SK-N-SH (cell line): Measurements from ENCODE around the gene MICB. TPM values are rescaled to one million over a fixed set of nuclear protein-coding genes. Genes with fewer than 3 reads are reported as not detected.

Source experiments
- CTCF ChIA-PET: fragments of 300-600, 350-600 bp; formaldehyde crosslinking; extraction: SDS; loops from one replicate; lab custom pipeline; 2021; lab: Yijun Ruan, JAX
- POLR2A ChIA-PET: fragments of 350-600 bp; sonication (Branson Sonifier 250); formaldehyde crosslinking; extraction: SDS; loops from one replicate; lab custom pipeline; 2020; ENCODE audit warnings: antibody characterized with exemption, inconsistent platforms; lab: Yijun Ruan, JAX
- DNase-seq: peaks from one replicate; pipeline ENCODE4 v3.0.0; 2012
- H2AFZ ChIP-seq: fragments of 200-600 bp; sonication (generic); 2 replicates; pipeline ENCODE4 v1.8.1; 2016; ENCODE audit warnings: antibody characterized with exemption, mild to moderate bottlenecking, low read depth
- H3F3A ChIP-seq: fragments of 200-600 bp; sonication (generic); replicated peaks from 2 replicates; pipeline ENCODE3; 2016; ENCODE audit warnings: antibody characterized with exemption, mild to moderate bottlenecking; ENCODE audit not compliant: insufficient read depth
- H3K27ac ChIP-seq, 2 experiments: fragments of 200-500 bp in 1 of 2; fragments of 200-600 bp in 1 of 2; sonication (Bioruptor generic) in 1 of 2; sonication (generic), shearing (Covaris generic) in 1 of 2; 2 replicates each; pipeline versions ENCODE4 v1.5.1 to v1.6.1; 2014 to 2016; ENCODE audit warnings: low read depth in 2 of 2, inconsistent platforms in 1 of 2, low read length in 1 of 2, mild to moderate bottlenecking in 1 of 2, mixed read lengths in 1 of 2
- H3K27me3 ChIP-seq: fragments of 200-600 bp; sonication (generic), shearing (Covaris generic); 2 replicates; pipeline ENCODE4 v1.6.1; 2016; ENCODE audit warnings: mixed run types; ENCODE audit not compliant: insufficient read depth
- H3K36me3 ChIP-seq, 2 experiments: fragments of 200-500 bp in 1 of 2; fragments of 200-600 bp in 1 of 2; sonication (Bioruptor generic) in 1 of 2; sonication (generic) in 1 of 2; replicated peaks in 1 of 2; 2 replicates each; pipeline versions ENCODE3 to v1.5.1; 2014 to 2016; ENCODE audit warnings: low read length in 1 of 2, mild to moderate bottlenecking in 1 of 2; ENCODE audit not compliant: insufficient read depth in 2 of 2, control insufficient read depth in 1 of 2
- H3K4me1 ChIP-seq, 2 experiments: fragments of 200-500 bp in 1 of 2; fragments of 200-600 bp in 1 of 2; sonication (Bioruptor generic) in 1 of 2; sonication (generic), shearing (Covaris generic) in 1 of 2; 2 replicates each; pipeline versions ENCODE4 v1.5.1 to v1.6.1; 2014 to 2016; ENCODE audit warnings: low read depth in 1 of 2, low read length in 1 of 2, mixed run types in 1 of 2; ENCODE audit not compliant: insufficient read depth in 2 of 2, control insufficient read depth in 1 of 2
- H3K4me2 ChIP-seq: fragments of 200-600 bp; sonication (generic), shearing (Covaris generic); 2 replicates; pipeline ENCODE4 v1.6.1; 2017; ENCODE audit warnings: mixed run types
- H3K4me3 ChIP-seq, 2 experiments: fragments of 200-500 bp in 1 of 2; fragments of 200-600 bp in 1 of 2; sonication (Bioruptor generic) in 1 of 2; sonication (generic), shearing (Covaris generic) in 1 of 2; 2 replicates each; pipeline versions ENCODE4 v1.5.1 to v1.8.1; 2014 to 2016; ENCODE audit warnings: low read depth in 2 of 2, inconsistent platforms in 1 of 2, low read length in 1 of 2, mild to moderate bottlenecking in 1 of 2, mixed read lengths in 1 of 2, moderate library complexity in 1 of 2
- H3K79me2 ChIP-seq: fragments of 200-600 bp; sonication (generic); 2 replicates; pipeline ENCODE4 v1.8.1; 2017; ENCODE audit warnings: mild to moderate bottlenecking; ENCODE audit not compliant: insufficient read depth
- H3K9ac ChIP-seq: fragments of 200-600 bp; sonication (generic); 2 replicates; pipeline ENCODE4 v1.6.1; 2017; ENCODE audit warnings: mixed run types
- H3K9me2 ChIP-seq: fragments of 200-600 bp; sonication (generic); 2 replicates; pipeline ENCODE4 v1.6.1; 2017; ENCODE audit warnings: mixed run types
- H3K9me3 ChIP-seq: fragments of 200-600 bp; sonication (generic); 2 replicates; pipeline ENCODE4 v1.6.1; 2017; ENCODE audit warnings: mixed run types, mild to moderate bottlenecking, moderate library complexity
- H4K20me1 ChIP-seq: fragments of 200-600 bp; sonication (generic); 2 replicates; pipeline ENCODE4 v1.6.1; 2017; ENCODE audit warnings: mild to moderate bottlenecking, mixed run types; ENCODE audit not compliant: insufficient read depth
- FOSL2 ChIP-seq: IDR thresholded peaks from 2 replicates; pipeline ENCODE4 v1.4.0; 2012; ENCODE audit warnings: low read depth, mild to moderate bottlenecking, moderate library complexity, borderline replicate concordance
- MXI1 ChIP-seq: IDR thresholded peaks from 2 replicates; pipeline ENCODE4 v1.6.1; 2012; ENCODE audit warnings: mild to moderate bottlenecking, low read depth, low read length, improper control_type of control experiment
- NFIC ChIP-seq: IDR thresholded peaks from 2 replicates; pipeline ENCODE4 v1.4.0; 2012; ENCODE audit warnings: borderline replicate concordance
- RAD21 ChIP-seq: IDR thresholded peaks from 2 replicates; pipeline ENCODE4 v1.6.1; 2012; ENCODE audit warnings: mild to moderate bottlenecking, low read length
- RCOR1 ChIP-seq: fragments of 150-350 bp; IDR thresholded peaks from 2 replicates; pipeline ENCODE4 v1.6.1; 2017; ENCODE audit warnings: antibody characterized with exemption, low read length
- RXRA ChIP-seq: IDR thresholded peaks from 2 replicates; pipeline ENCODE4 v1.4.0; 2012; ENCODE audit warnings: low read depth, mild to moderate bottlenecking, borderline replicate concordance
- SIN3A ChIP-seq: IDR thresholded peaks from 2 replicates; pipeline ENCODE4 v1.6.1; 2012; ENCODE audit warnings: low read depth, mild to moderate bottlenecking, low read length, moderate library complexity, borderline replicate concordance
- TAF1 ChIP-seq: IDR thresholded peaks from 2 replicates; pipeline ENCODE4 v1.6.1; 2012; ENCODE audit warnings: low read depth, mild to moderate bottlenecking, low read length, moderate library complexity, borderline replicate concordance
- TCF12 ChIP-seq: IDR thresholded peaks from 2 replicates; pipeline ENCODE4 v1.4.0; 2012
- TEAD4 ChIP-seq: IDR thresholded peaks from 2 replicates; pipeline ENCODE4 v1.4.0; 2012; ENCODE audit warnings: mild to moderate bottlenecking, borderline replicate concordance; ENCODE audit not compliant: insufficient read depth
- YY1 ChIP-seq: IDR thresholded peaks from 2 replicates; pipeline ENCODE4 v1.4.0; 2012; ENCODE audit warnings: low read depth, mild to moderate bottlenecking
- WGBS: methylation state at CpG from one replicate; pipeline ENCODE4 v1.1.6; 2017; ENCODE audit warnings: low lambda C conversion rate; 5-methylcytosine and 5-hydroxymethylcytosine counted together
- polyA plus RNA-seq, 3 experiments: library from polyadenylated mRNA; depleted of rRNA; stranded (reverse); fragments of >200 nt; gene quantifications; 2 replicates each; pipeline ENCODE4 v1.2.3, GENCODE V29; 2012
- TF ChIP-seq, protein P1 (sequence below): IDR thresholded peaks from 2 replicates; pipeline ENCODE4 v1.4.0; 2012; ENCODE audit warnings: low read depth
- TF ChIP-seq, protein P2 (sequence below): fragments of 200-600 bp; sonication (generic); IDR thresholded peaks from 2 replicates; pipeline ENCODE4 v1.6.1; 2017; ENCODE audit warnings: antibody characterized with exemption, mild to moderate bottlenecking, moderate library complexity
- TF ChIP-seq, protein P3 (sequence below): IDR thresholded peaks from 2 replicates; pipeline ENCODE4 v1.6.1; 2012; ENCODE audit warnings: mild to moderate bottlenecking, low read depth, low read length, moderate library complexity
- TF ChIP-seq, protein P4 (sequence below): IDR thresholded peaks from 2 replicates; pipeline ENCODE4 v1.4.0; 2012; ENCODE audit warnings: low read depth, borderline replicate concordance

The MICB gene
- polyA plus RNA-seq, 1 of the 3 experiments (the other 2 are of a cell fraction): 9.7 TPM

DNA sequence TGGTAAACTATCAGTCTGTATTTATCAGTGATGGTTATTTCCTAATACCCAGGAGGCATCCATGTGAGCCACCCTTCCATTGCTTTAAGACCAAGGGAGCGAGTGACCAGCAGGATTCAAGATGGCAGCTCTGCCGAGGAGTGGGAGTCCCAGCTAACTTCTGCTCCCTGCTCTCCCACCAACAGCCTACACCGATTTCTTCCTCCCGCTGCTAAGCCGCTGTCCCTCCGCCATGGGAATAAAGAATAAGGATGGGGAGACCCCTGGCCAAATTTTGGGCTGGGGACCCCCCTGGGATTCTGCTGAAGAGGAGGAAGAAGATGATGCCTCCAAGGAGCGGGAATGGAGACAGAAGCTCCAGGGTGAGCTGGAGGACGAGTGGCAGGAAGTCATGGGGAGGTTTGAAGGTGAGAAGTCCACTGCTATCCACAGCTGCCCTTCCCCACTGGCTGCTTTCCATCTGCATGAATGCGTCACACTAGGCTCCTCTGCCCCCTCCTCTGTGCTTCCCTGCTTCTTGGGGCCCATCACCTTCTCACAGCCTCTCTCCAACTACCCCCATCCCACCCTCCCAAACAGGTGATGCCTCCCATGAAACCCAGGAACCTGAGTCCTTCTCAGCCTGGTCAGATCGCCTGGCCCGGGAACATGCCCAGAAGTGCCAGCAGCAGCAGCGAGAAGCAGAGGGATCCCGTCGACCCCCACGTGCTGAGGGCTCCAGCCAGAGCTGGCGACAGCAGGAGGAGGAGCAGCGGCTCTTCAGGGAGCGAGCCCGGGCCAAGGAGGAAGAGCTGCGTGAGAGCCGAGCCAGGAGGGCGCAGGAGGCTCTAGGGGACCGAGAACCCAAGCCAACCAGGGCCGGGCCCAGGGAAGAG, 59.7 kb downstream of the MICB start:
- no peaks in the 10 kb centered on the region for H3K9me2 ChIP-seq
- CTCF ChIA-PET: interaction anchor here (1.4 to 5.7 kb wide), 3 partner anchors 9 to 23 kb away, joined by 3 to 29 read pairs (median 6); partner anchors contain the start of genes ATP6V1G2 and LTB

More for the DNA sequence above, 59.7 kb downstream of the MICB start:
- Histone ChIP-seq H3F3A (peaks cover 21% of the 10 kb centered on the region), H3K4me3 (no peak overlapping the region), H3K27me3 (no peaks in the 10 kb centered on the region), H3K36me3 (peaks cover 30 to 34% of the 10 kb centered on the region in 2 experiments), H3K27ac (no peak overlapping the region), H3K79me2 (peaks cover 25% of the 10 kb centered on the region; the same call in 1 of the 2 replicates), H3K9me3 (no peaks in the 10 kb centered on the region), H3K9ac (no peak overlapping the region), H4K20me1 (no peaks in the 10 kb centered on the region), H2AFZ (no peak overlapping the region), H3K4me2 (no peak overlapping the region), H3K4me1 (peaks cover 0 to 17% of the 10 kb centered on the region in 2 experiments; a peak in 2 of 4 replicates)
- 89% methylated on average over 22 of the region's 24 CpGs for WGBS
- DNase-seq: no peak
- TF ChIP-seq, protein P1, sequence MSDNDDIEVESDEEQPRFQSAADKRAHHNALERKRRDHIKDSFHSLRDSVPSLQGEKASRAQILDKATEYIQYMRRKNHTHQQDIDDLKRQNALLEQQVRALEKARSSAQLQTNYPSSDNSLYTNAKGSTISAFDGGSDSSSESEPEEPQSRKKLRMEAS: no peak
- no peak for TF ChIP-seq RXRA
- no peak for TF ChIP-seq RCOR1
- TF ChIP-seq, protein P2, sequence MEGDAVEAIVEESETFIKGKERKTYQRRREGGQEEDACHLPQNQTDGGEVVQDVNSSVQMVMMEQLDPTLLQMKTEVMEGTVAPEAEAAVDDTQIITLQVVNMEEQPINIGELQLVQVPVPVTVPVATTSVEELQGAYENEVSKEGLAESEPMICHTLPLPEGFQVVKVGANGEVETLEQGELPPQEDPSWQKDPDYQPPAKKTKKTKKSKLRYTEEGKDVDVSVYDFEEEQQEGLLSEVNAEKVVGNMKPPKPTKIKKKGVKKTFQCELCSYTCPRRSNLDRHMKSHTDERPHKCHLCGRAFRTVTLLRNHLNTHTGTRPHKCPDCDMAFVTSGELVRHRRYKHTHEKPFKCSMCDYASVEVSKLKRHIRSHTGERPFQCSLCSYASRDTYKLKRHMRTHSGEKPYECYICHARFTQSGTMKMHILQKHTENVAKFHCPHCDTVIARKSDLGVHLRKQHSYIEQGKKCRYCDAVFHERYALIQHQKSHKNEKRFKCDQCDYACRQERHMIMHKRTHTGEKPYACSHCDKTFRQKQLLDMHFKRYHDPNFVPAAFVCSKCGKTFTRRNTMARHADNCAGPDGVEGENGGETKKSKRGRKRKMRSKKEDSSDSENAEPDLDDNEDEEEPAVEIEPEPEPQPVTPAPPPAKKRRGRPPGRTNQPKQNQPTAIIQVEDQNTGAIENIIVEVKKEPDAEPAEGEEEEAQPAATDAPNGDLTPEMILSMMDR: no peak
- TF ChIP-seq TCF12: no peak
- no peak for TF ChIP-seq MXI1
- no peak for TF ChIP-seq YY1
- no peak for TF ChIP-seq TEAD4
- no peak for TF ChIP-seq SIN3A
- no peak for TF ChIP-seq RAD21
- TF ChIP-seq NFIC: no peak
- TF ChIP-seq FOSL2: no peak
- TF ChIP-seq, protein P3, sequence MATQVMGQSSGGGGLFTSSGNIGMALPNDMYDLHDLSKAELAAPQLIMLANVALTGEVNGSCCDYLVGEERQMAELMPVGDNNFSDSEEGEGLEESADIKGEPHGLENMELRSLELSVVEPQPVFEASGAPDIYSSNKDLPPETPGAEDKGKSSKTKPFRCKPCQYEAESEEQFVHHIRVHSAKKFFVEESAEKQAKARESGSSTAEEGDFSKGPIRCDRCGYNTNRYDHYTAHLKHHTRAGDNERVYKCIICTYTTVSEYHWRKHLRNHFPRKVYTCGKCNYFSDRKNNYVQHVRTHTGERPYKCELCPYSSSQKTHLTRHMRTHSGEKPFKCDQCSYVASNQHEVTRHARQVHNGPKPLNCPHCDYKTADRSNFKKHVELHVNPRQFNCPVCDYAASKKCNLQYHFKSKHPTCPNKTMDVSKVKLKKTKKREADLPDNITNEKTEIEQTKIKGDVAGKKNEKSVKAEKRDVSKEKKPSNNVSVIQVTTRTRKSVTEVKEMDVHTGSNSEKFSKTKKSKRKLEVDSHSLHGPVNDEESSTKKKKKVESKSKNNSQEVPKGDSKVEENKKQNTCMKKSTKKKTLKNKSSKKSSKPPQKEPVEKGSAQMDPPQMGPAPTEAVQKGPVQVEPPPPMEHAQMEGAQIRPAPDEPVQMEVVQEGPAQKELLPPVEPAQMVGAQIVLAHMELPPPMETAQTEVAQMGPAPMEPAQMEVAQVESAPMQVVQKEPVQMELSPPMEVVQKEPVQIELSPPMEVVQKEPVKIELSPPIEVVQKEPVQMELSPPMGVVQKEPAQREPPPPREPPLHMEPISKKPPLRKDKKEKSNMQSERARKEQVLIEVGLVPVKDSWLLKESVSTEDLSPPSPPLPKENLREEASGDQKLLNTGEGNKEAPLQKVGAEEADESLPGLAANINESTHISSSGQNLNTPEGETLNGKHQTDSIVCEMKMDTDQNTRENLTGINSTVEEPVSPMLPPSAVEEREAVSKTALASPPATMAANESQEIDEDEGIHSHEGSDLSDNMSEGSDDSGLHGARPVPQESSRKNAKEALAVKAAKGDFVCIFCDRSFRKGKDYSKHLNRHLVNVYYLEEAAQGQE: no peak
- TF ChIP-seq, protein P4, sequence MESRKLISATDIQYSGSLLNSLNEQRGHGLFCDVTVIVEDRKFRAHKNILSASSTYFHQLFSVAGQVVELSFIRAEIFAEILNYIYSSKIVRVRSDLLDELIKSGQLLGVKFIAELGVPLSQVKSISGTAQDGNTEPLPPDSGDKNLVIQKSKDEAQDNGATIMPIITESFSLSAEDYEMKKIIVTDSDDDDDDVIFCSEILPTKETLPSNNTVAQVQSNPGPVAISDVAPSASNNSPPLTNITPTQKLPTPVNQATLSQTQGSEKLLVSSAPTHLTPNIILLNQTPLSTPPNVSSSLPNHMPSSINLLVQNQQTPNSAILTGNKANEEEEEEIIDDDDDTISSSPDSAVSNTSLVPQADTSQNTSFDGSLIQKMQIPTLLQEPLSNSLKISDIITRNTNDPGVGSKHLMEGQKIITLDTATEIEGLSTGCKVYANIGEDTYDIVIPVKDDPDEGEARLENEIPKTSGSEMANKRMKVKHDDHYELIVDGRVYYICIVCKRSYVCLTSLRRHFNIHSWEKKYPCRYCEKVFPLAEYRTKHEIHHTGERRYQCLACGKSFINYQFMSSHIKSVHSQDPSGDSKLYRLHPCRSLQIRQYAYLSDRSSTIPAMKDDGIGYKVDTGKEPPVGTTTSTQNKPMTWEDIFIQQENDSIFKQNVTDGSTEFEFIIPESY: no peak
- no peak for TF ChIP-seq TAF1
- POLR2A ChIA-PET: no interaction called here
